Activated CD8-positive, alpha-beta T cell treated with anti-CD3 and anti-CD28 coated beads for 36 hours (primary cell): ENCODE measurements around the gene USP13. TPM values are rescaled to one million over a fixed set of nuclear protein-coding genes. Genes with fewer than 3 reads are reported as not detected.

Experiments used
- ATAC-seq: fragments of 200-7000 bp; cut with Tn5 transposase; one replicate; pipeline ENCODE4 v1.10.0; 2021; ENCODE audit warnings: mild to moderate bottlenecking, moderate library complexity
- CTCF ChIA-PET: fragments of 350-600 bp; sonication (Branson Sonifier 250); formaldehyde crosslinking; loops from one replicate; lab custom pipeline; 2021; ENCODE audit warnings: antibody characterized with exemption; lab: Charles Lee
- POLR2A ChIA-PET: fragments of 350-600 bp; sonication (Branson Sonifier 250); formaldehyde crosslinking; loops from one replicate; lab custom pipeline; 2021; ENCODE audit warnings: antibody characterized with exemption; lab: Charles Lee
- DNase-seq: peaks from one replicate; pipeline ENCODE4 v3.0.0-alpha.2; 2020
- H3K27ac Mint-ChIP-seq: one replicate; pipeline ENCODE4 v1.8.0; 2021; ENCODE audit warnings: mild to moderate bottlenecking, mixed read lengths
- H3K27me3 Mint-ChIP-seq: one replicate; pipeline ENCODE4 v1.8.0; 2021; ENCODE audit warnings: mixed read lengths
- H3K36me3 Mint-ChIP-seq: one replicate; pipeline ENCODE4 v1.8.0; 2021; ENCODE audit warnings: low read depth, mixed read lengths
- H3K4me1 Mint-ChIP-seq: one replicate; pipeline ENCODE4 v1.8.0; 2021; ENCODE audit warnings: low read depth, mixed read lengths
- H3K4me3 Mint-ChIP-seq: one replicate; pipeline ENCODE4 v1.8.0; 2021; ENCODE audit warnings: mild to moderate bottlenecking, moderate library complexity, mixed read lengths
- H3K9me3 Mint-ChIP-seq: one replicate; pipeline ENCODE4 v1.8.0; 2021; ENCODE audit warnings: mixed read lengths
- CTCF ChIP-seq: fragments of 200-600 bp; IDR thresholded peaks from one replicate; pipeline ENCODE4 v1.8.0; 2022; ENCODE audit warnings: antibody characterized with exemption, mild to moderate bottlenecking
- intact Hi-C: fragments of 100-400 bp; cut with micrococcal nuclease; formaldehyde crosslinking; loops from one replicate; pipeline ENCODE4 v1.10.0; 2022
- total RNA-seq, 2 experiments: library from RNA; stranded (reverse); gene quantifications; one replicate each; pipeline ENCODE4 v1.2.3, GENCODE V29; 2021

Gene USP13
- total RNA-seq, 2 experiments from 2014 or later, result 9.6 to 11.7 TPM

GRCh38 chr3:179832333-179832854 lies 179.6 kb downstream of the USP13 start:
- Mint-ChIP-seq H3K27me3 (peaks cover 2% of the 10 kb centered on the region), H3K4me1 (no peaks in the 10 kb centered on the region), H3K4me3 (no peak overlapping the region), H3K27ac (no peak overlapping the region), H3K9me3 (no peaks in the 10 kb centered on the region), H3K36me3 (no peaks in the 10 kb centered on the region)
- CTCF ChIA-PET, result no interaction called here
- ATAC-seq (no peak), DNase-seq (no peak)
- POLR2A ChIA-PET, result no interaction called here
- TF ChIP-seq CTCF, result no peak
- intact Hi-C loops, result no loop called here

DNA sequence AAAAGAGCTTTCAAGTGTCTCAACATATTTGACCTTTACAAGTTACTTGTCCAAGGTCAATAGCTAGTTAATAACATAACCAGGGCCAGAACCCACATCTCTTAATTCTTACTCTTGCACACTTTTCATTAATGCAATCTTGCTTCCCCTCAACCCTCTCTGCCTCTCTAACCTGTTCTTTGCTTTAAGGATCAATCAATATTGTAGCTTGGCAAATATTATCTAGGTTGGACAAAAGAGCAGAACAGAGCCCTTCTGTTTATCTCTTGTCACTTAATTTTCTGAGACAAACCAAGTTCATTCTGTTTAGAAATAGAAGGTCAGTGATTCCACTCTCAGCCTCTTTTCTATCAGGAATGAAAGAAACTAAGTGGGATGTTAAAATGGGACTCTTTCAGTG lies 180.5 kb downstream of the USP13 start:
- intact Hi-C loops, result no loop called here

DNA sequence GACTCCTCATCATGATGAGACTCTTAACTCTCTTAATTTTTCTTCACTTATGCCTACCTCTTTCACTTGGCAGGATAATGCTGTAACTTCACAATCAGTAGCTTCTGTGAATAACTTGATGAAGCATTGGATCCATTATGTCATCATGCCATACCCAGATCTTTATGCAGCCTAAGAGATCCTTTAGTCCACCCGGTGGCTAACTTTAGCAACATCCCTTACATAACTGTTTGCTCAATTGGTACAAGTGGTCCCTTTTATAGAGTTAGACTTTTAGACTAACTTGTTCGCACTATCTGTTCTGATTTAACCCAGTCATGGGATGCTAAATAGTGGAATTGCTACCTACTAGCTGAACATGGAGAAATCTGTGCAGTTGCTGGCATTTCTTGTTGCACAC lies 184.5 kb downstream of the USP13 start:
- Mint-ChIP-seq H3K36me3 (no peaks in the 10 kb centered on the region), H3K9me3 (no peaks in the 10 kb centered on the region)

More for the DNA sequence above, 180.5 kb downstream of the USP13 start:
- Mint-ChIP-seq H3K27me3 (peaks cover 2% of the 10 kb centered on the region), H3K4me1 (no peaks in the 10 kb centered on the region), H3K27ac (no peak overlapping the region), H3K9me3 (no peaks in the 10 kb centered on the region), H3K4me3 (no peak overlapping the region), H3K36me3 (no peaks in the 10 kb centered on the region)
- DNase-seq, result no peak
- ChIA-PET CTCF (no interaction called here), POLR2A (no interaction called here)
- no peak for ATAC-seq
- TF ChIP-seq CTCF, result no peak

More for the DNA sequence above, 184.5 kb downstream of the USP13 start:
- Mint-ChIP-seq H3K27ac (no peak overlapping the region), H3K4me1 (no peaks in the 10 kb centered on the region), H3K4me3 (no peak overlapping the region), H3K27me3 (peaks cover 2% of the 10 kb centered on the region)
- no peak for DNase-seq
- CTCF ChIA-PET, result no interaction called here
- POLR2A ChIA-PET, result no interaction called here
- no peak for TF ChIP-seq CTCF
- no peak for ATAC-seq
- intact Hi-C loops, result no loop called here

Other genes with a start within 250 kb of the USP13 start
- 1 to 10 TPM; 1.1 to 1.3 TPM for gene GNB4, start 201.6 kb upstream of the USP13 start, total RNA-seq
- 10 to 100 TPM; 87.1 to 88.4 TPM for gene ACTL6A, start 90.1 kb upstream of the USP13 start, total RNA-seq
- 10 to 100 TPM; 57.7 to 62.4 TPM for gene MRPL47, start 48.4 kb upstream of the USP13 start, total RNA-seq
- gene NDUFB5, start 48.2 kb upstream of the USP13 start, total RNA-seq, result 100 to 1,000 TPM; 110 to 113 TPM